ENCODE results near the gene TP73.

DNA sequence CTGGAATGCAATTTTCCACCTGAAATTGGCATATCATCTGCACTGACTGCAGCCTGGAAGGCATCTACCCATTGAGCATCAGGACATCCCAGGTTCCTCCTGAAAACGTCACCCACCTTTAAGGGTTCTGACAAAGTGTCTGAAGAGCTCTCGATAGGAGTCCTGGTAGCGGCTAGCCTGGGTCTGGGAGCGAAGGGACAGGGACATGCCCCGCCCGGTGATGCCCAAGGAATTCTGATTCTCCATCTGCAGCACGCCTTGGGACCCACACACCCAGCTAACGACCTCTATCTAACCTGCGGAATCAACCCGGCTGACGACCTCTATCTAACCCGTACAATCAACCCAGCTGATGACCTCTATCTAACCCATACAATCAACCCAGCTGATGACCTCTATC lies 86.6 kb downstream of the TP73 start:
- TF ChIP-seq, protein P1, sequence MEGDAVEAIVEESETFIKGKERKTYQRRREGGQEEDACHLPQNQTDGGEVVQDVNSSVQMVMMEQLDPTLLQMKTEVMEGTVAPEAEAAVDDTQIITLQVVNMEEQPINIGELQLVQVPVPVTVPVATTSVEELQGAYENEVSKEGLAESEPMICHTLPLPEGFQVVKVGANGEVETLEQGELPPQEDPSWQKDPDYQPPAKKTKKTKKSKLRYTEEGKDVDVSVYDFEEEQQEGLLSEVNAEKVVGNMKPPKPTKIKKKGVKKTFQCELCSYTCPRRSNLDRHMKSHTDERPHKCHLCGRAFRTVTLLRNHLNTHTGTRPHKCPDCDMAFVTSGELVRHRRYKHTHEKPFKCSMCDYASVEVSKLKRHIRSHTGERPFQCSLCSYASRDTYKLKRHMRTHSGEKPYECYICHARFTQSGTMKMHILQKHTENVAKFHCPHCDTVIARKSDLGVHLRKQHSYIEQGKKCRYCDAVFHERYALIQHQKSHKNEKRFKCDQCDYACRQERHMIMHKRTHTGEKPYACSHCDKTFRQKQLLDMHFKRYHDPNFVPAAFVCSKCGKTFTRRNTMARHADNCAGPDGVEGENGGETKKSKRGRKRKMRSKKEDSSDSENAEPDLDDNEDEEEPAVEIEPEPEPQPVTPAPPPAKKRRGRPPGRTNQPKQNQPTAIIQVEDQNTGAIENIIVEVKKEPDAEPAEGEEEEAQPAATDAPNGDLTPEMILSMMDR (conservative IDR thresholded peaks at IDR 0.05; ENCODE audit: low read depth, low read length) = no peak
- no peak for TF ChIP-seq EZH2 (IDR thresholded peaks at IDR 0.05; ENCODE audit: low read length, unreplicated experiment)

Measured in PC-3 (cell line).